HepG2 (cell line): ENCODE data around the gene FAM83D. TPM values are rescaled to one million over a fixed set of nuclear protein-coding genes. Genes with fewer than 3 reads are reported as not detected.
A peak's percentile ranks its signal among the peaks of the same experiment; 100 is the strongest.
"Not testable (repeated sequence)": the region's sequence is repeated elsewhere in the genome, so short reads cannot be mapped to it uniquely, and the experiment has no call there.

Experiments used
- ATAC-seq: fragments of 200-7000 bp; cut with Tn5 transposase; 3 replicates; pipeline ENCODE4 v1.9.1; 2020; ENCODE audit warnings: mild to moderate bottlenecking, moderate library complexity
- BruUV-seq: library from RNA; stranded (reverse); fragments of 400-500 nt; replicated peaks from 2 replicates; lab custom pipeline; 2021; lab: Mats Ljungman, UMichigan
- CTCF ChIA-PET: fragments of 300-600 bp; formaldehyde crosslinking; extraction: SDS; loops from one replicate; lab custom pipeline; 2021; ENCODE audit warnings: low total read pairs, inconsistent platforms, low intra/inter-chr PET ratio; lab: Yijun Ruan, JAX
- POLR2A ChIA-PET: fragments of 350-600 bp; sonication (Branson Sonifier 250); formaldehyde crosslinking; loops from one replicate; lab custom pipeline; 2020; ENCODE audit warnings: antibody characterized with exemption, inconsistent platforms; lab: Yijun Ruan, JAX
- DNase-seq: peaks from one replicate; pipeline ENCODE4 v3.0.0-alpha.2; 2015; ENCODE audit warnings: low spot score
- FAIRE-seq: peaks from 3 replicates; lab custom pipeline; 2011; peaks lifted over from hg19 to GRCh38; lab: Jason Lieb, UNC
- H2AFZ ChIP-seq: one replicate; pipeline ENCODE4 v1.6.1; 2011; ENCODE audit warnings: low read length, inconsistent platforms
- H3K27ac ChIP-seq: fragments of 300-600 bp; 3 replicates; pipeline ENCODE4 v1.8.0; 2011; ENCODE audit warnings: mixed run types, mild to moderate bottlenecking, mixed read lengths, low read length, inconsistent platforms; ENCODE audit not compliant: insufficient read depth; ENCODE audit errors: extremely low read length
- H3K27me3 ChIP-seq, 2 experiments: fragments of 200-600 bp in 1 of 2; 2 replicates in 1 of 2; 3 replicates in 1 of 2; pipeline versions ENCODE4 v1.6.0 to v1.8.0; 2011; ENCODE audit warnings: low read length in 2 of 2, mild to moderate bottlenecking in 2 of 2, moderate library complexity in 2 of 2, inconsistent platforms in 1 of 2; ENCODE audit not compliant: insufficient read depth in 2 of 2, control insufficient read depth in 1 of 2
- H3K36me3 ChIP-seq, 2 experiments: fragments of 200-600 bp in 1 of 2; replicated peaks in 1 of 2; 2 replicates in 1 of 2; 3 replicates in 1 of 2; pipeline versions ENCODE4 v1.5.1 to v1.8.0; 2011; ENCODE audit warnings: low read length in 2 of 2, inconsistent platforms in 1 of 2; ENCODE audit not compliant: insufficient read depth in 2 of 2, control insufficient read depth in 1 of 2
- H3K4me1 ChIP-seq: 2 replicates; pipeline ENCODE4 v1.5.1; 2012; ENCODE audit warnings: low read length, inconsistent platforms; ENCODE audit not compliant: insufficient read depth
- H3K4me2 ChIP-seq: 2 replicates; pipeline ENCODE4 v1.6.0; 2011; ENCODE audit warnings: low read depth, low read length, inconsistent platforms
- H3K4me3 ChIP-seq, 3 experiments: fragments of 200-600 bp in 1 of 3; sonication (generic), shearing (Covaris generic) in 1 of 3; replicated peaks in 1 of 3; 2 replicates each; pipeline ENCODE4 v1.5.1; 2011 to 2016; ENCODE audit warnings: low read length in 3 of 3, inconsistent platforms in 2 of 3, low read depth in 2 of 3, mild to moderate bottlenecking in 2 of 3, control low read depth in 1 of 3, mixed read lengths in 1 of 3; ENCODE audit not compliant: insufficient read depth in 1 of 3
- H3K79me2 ChIP-seq: one replicate; pipeline ENCODE4 v1.6.1; 2011; ENCODE audit warnings: low read length, inconsistent platforms; ENCODE audit not compliant: insufficient read depth
- H3K9ac ChIP-seq: 2 replicates; pipeline ENCODE4 v1.6.0; 2011; ENCODE audit warnings: mild to moderate bottlenecking, low read depth, low read length, inconsistent platforms; ENCODE audit not compliant: insufficient read depth
- H3K9me3 ChIP-seq: 2 replicates; pipeline ENCODE4 v1.5.1; 2012; ENCODE audit warnings: mild to moderate bottlenecking, low read length
- H4K20me1 ChIP-seq: 2 replicates; pipeline ENCODE4 v1.6.0; 2011; ENCODE audit warnings: inconsistent platforms, mild to moderate bottlenecking, low read length, moderate library complexity; ENCODE audit not compliant: insufficient read depth
- CREB1 ChIP-seq, 2 experiments: fragments of 450-650 bp in 1 of 2; IDR thresholded peaks; 2 replicates each; pipeline ENCODE4 v1.6.1; 2016 to 2017; ENCODE audit warnings: control low read depth in 1 of 2, mild to moderate bottlenecking in 1 of 2, missing compliant biosample characterization in 1 of 2, missing genetic modification characterization in 1 of 2
- MAFF ChIP-seq: IDR thresholded peaks from 2 replicates; pipeline ENCODE4 v1.6.1; 2011; ENCODE audit warnings: low read depth, low read length, improper control_type of control experiment
- NFIC ChIP-seq: IDR thresholded peaks from 2 replicates; pipeline ENCODE4 v1.6.1; 2012; ENCODE audit warnings: mild to moderate bottlenecking, low read length, inconsistent platforms
- NFKBIZ ChIP-seq: IDR thresholded peaks from 2 replicates; pipeline ENCODE4 v1.6.1; 2018; ENCODE audit warnings: missing genetic modification reagents, missing compliant biosample characterization
- POLR2AphosphoS5 ChIP-seq: IDR thresholded peaks from 2 replicates; pipeline ENCODE4 v1.6.1; 2012; ENCODE audit warnings: low read depth, low read length
- SP4 ChIP-seq: sonication (generic); formaldehyde crosslinking; IDR thresholded peaks from 2 replicates; pipeline ENCODE4 v1.8.1; 2023; ENCODE audit warnings: mild to moderate bottlenecking, missing genetic modification reagents
- TMF1 ChIP-seq: sonication (generic); formaldehyde crosslinking; IDR thresholded peaks from 2 replicates; pipeline ENCODE4 v1.8.1; 2022; ENCODE audit warnings: low read depth, missing genetic modification reagents
- TRAFD1 ChIP-seq: sonication (generic); formaldehyde crosslinking; IDR thresholded peaks from 2 replicates; pipeline ENCODE4 v1.5.1; 2020; ENCODE audit warnings: missing genetic modification reagents, mild to moderate bottlenecking, borderline replicate concordance
- ZNF12 ChIP-seq: sonication (generic); formaldehyde crosslinking; IDR thresholded peaks from 2 replicates; pipeline ENCODE4 v1.5.0; 2020; ENCODE audit warnings: missing genetic modification reagents
- ZNF563 ChIP-seq: sonication (generic); formaldehyde crosslinking; IDR thresholded peaks from 2 replicates; pipeline ENCODE4 v1.8.0; 2022; ENCODE audit warnings: mild to moderate bottlenecking, moderate library complexity, missing genetic modification reagents
- ZNF775 ChIP-seq: sonication (generic); formaldehyde crosslinking; IDR thresholded peaks from 2 replicates; pipeline ENCODE4 v1.4.0; 2020; ENCODE audit warnings: missing genetic modification reagents, mild to moderate bottlenecking, moderate library complexity, borderline replicate concordance
- WGBS: methylation state at CpG from one replicate; pipeline ENCODE4 v1.1.6; 2017; ENCODE audit warnings: low lambda C conversion rate; 5-methylcytosine and 5-hydroxymethylcytosine counted together
- in situ Hi-C: cut with HindIII; loops from 2 replicates; pipeline ENCODE4 v1.10.0; 2017; ENCODE audit warnings: low pct_unique_long_range_greater_than_20kb; ENCODE audit not compliant: extremely low pct_ligation_motif_present
- intact Hi-C: fragments of 100-400 bp; cut with micrococcal nuclease; formaldehyde crosslinking; loops from one replicate; pipeline ENCODE4 v1.10.0; 2022; ENCODE audit not compliant: unreplicated experiment
- polyA plus RNA-seq, 8 experiments: library from polyadenylated mRNA; depleted of rRNA in 3 of 8; stranded (reverse) in 7 of 8; unstranded in 1 of 8; fragments of >200 nt; fragmentation: Illumina TruSeq in 4 of 8; extraction: Trizol in 4 of 8; gene quantifications; 2 replicates each; pipeline versions ENCODE4 v1.2.1 to v1.2.3, GENCODE V29; 2011 to 2016; ENCODE audit warnings: low read depth in 4 of 8, missing spikeins in 1 of 8, mixed read lengths in 1 of 8; ENCODE audit not compliant: insufficient read depth in 1 of 8
- total RNA-seq, 5 experiments: library from RNA; depleted of rRNA; stranded (reverse); fragments of >200 nt; fragmentation: Illumina TruSeq; extraction: Trizol; gene quantifications; 2 replicates each; pipeline ENCODE4 v1.2.3, GENCODE V29; 2016; ENCODE audit warnings: low read depth in 1 of 5

Gene FAM83D
- total and polyA plus RNA-seq, 2 of the 13 experiments (the other 11 are each of a cell fraction or from before 2014, with no cell fraction given) = 51.4 to 64.0 TPM

DNA sequence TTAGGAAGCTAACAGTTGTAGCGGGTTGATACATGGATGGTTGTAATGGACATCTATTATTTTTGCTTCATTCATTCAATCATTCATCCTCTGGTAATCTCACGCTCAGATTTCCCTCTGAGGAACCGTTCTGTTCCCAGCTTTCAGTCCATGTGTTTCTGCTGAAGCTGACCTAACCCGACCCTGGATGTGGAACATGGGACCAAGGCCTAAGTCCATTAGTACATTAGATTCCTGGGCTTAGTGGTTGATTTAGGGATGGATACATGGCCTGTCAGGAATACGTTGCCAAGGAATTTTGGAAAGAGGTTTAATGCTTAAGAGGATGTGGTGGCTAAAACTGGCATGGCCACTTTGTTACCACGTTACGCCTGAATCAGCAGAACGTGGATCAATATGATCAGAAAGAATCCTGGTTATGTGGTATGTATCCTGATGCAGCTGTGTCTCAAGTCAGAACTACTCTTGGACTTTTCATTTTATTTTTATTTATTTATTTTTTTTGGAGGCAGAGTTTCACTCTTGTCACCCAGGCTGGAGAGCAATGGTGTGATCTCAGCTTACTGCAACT is 31.8 kb downstream of the FAM83D start (continued):
- TF ChIP-seq TRAFD1 (CRISPR knock-in tag) (no peak), MAFF (peak; percentile 42; the same call in 1 of the 2 replicates), POLR2AphosphoS5 (no peak), ZNF12 (CRISPR knock-in tag) (no peak), ZNF775 (CRISPR knock-in tag) (no peak), NFIC (no peak), NFKBIZ (CRISPR knock-in tag) (no peak), ZNF563 (no peak), TMF1 (CRISPR knock-in tag) (no peak), SP4 (no peak)

GRCh38 chr20:38960187-38960687 is 34.0 kb downstream of the FAM83D start:
- H3K27ac ChIP-seq; H3K36me3 ChIP-seq; H3K9me3 ChIP-seq; ATAC-seq; H3K9ac ChIP-seq; DNase-seq; H3K4me2 ChIP-seq; H3K27me3 ChIP-seq; CTCF ChIA-PET; H2AFZ ChIP-seq; FAIRE-seq; H3K4me3 ChIP-seq; in situ Hi-C loops; H4K20me1 ChIP-seq; BruUV-seq; TF ChIP-seq CREB1 (IDR thresholded peaks at IDR 0.05): not testable (repeated sequence)
- H3K4me1 ChIP-seq = peaks cover 45% of the 10 kb centered on the region
- 0 out of 2 replicates have a peak, but pooled peaks have one; percentile 5 for TF ChIP-seq CREB1 (CRISPR knock-in tag; IDR thresholded peaks at IDR 0.05)
- intact Hi-C loops = loop anchor here (5.0 to 10.0 kb wide), 2 partner anchors 52 to 85 kb away; no protein-coding TSS in a partner anchor
- WGBS = 93% methylated on average over 9 of the region's 9 CpGs
- POLR2A ChIA-PET = interaction anchor here (1.4 kb wide), 1 partner anchor 10 kb away, joined by 4 read pairs; no protein-coding TSS in a partner anchor
- peaks cover 25% of the 10 kb centered on the region for H3K79me2 ChIP-seq
